Activated naive CD4-positive, alpha-beta T cell treated with anti-CD3 and anti-CD28 coated beads, Interleukin-2, amount 50 U/mL, for 24 hours (primary cell): Measurements from ENCODE around the gene PCSK6.

Experiments
- H3K27ac Mint-ChIP-seq: one replicate; pipeline ENCODE4 v1.8.0; 2021; ENCODE audit warnings: mild to moderate bottlenecking, mixed read lengths
- H3K27me3 Mint-ChIP-seq: one replicate; pipeline ENCODE4 v1.8.0; 2021; ENCODE audit warnings: mixed read lengths
- H3K36me3 Mint-ChIP-seq: one replicate; pipeline ENCODE4 v1.8.0; 2021; ENCODE audit warnings: mixed read lengths
- H3K4me1 Mint-ChIP-seq: one replicate; pipeline ENCODE4 v1.8.0; 2021; ENCODE audit warnings: mixed read lengths
- H3K4me3 Mint-ChIP-seq: one replicate; pipeline ENCODE4 v1.8.0; 2021; ENCODE audit warnings: mild to moderate bottlenecking, mixed read lengths
- H3K9me3 Mint-ChIP-seq: one replicate; pipeline ENCODE4 v1.8.0; 2021; ENCODE audit warnings: mixed read lengths

PCSK6 gene

DNA sequence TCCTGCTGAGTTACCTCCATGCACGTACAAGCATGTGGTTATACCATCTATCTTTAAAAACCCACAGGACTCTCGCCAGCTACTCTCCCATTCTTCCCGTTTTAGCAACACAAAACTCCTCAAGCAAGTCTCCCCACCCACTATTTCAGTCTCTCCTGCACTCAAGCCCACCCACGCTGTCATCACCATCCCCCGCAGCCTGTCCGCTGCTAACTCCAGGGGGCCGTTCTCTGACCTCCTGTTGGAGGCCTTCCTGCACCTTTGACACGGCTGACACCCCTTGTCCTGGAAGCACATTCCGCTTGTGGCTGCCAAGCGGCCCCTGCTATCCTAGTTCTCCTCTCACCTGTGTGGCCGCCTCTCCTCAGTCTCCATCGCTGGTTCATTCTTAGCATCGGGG, 7.5 kb upstream of the PCSK6 start:
- H3K4me3 Mint-ChIP-seq, result no peak overlapping the region
- peaks cover 4% of the 10 kb centered on the region for H3K4me1 Mint-ChIP-seq
- no peaks in the 10 kb centered on the region for H3K9me3 Mint-ChIP-seq
- peaks cover 29% of the 10 kb centered on the region for H3K27me3 Mint-ChIP-seq
- no peak overlapping the region for H3K27ac Mint-ChIP-seq
- no peaks in the 10 kb centered on the region for H3K36me3 Mint-ChIP-seq

DNA sequence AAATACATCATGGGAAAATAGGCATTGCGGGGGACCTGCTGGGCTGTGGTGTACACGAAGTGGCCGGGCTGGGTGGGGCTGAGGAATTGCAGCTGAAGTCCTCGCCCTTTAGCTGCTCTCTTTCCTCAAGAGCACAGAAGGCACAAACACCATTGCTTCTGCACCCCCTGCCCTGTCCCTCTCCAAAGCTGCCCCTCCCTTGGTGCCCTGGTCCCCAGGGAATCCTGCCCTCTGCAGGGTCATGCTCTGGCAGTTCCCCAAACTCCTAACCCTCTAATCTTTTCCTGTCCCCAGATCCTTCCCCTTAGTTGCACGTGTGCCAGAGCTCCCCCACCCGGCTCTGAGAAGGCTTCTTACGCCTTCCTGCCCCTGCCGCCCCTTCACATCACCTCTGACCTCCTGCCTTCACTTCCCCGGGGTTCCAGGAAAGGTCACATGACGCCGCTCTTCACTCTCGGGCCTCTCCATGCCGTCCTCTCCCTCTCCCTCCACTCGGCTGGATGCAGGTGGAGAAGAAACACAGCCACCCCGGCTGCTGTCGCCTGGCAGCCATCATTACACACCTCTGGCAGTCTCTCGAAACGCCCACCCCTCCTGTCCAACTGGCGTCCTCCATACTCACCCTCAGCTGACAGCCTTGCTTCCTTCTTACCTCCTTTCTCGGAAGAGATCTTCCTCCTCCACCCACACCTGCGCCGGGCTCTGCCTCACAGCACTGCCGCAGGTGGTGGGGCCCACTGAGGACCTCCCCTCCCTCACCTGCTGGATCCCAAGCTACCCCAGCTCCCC, 6.9 kb upstream of the PCSK6 start:
- H3K4me3 Mint-ChIP-seq, result no peak overlapping the region
- peaks cover 28% of the 10 kb centered on the region for H3K27me3 Mint-ChIP-seq
- no peaks in the 10 kb centered on the region for H3K9me3 Mint-ChIP-seq
- H3K27ac Mint-ChIP-seq, result no peak overlapping the region
- no peaks in the 10 kb centered on the region for H3K36me3 Mint-ChIP-seq
- H3K4me1 Mint-ChIP-seq, result peaks cover under 1% of the 10 kb centered on the region

DNA sequence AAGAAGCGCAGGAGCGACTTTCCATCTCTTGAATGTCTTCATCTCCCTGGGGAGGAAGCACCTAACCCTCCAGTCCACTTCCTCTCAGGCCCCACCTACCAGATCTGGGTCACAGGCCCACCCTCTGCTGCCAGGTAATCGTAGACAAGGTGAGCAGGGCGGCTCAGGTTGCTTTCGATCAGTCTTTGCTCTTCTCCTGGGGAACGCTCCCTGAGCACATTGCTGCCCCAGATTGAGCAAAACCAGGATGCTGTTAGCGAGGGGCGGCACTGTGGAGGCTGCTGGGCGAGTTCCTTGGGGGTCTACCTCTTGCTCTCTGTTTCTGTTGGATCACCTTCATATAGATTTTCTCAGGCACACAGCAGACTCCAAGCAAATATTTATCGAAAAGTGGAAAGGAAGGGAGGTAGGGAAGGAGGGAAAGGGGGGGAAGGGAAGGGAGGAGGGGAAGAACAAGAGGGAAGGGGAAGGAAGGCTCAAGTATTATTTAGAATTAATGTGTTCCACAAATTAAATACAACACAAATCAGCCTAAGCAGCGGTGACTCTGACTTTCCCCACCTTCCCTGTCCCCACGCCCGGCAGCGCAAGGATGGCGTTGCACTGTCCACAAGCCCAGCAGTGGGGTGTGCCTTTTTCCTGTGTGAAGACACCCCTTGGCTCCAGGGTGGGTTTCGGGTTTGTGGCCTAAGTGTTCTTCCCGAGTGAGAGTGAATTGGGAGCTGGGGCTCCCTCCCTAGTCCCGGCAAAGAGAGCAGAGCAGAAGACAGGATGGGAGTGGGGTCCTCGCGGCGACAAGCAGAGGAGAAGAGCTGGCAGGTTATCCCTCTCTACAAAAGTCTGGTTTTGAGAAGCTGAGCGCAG, 6.1 kb upstream of the PCSK6 start:
- Mint-ChIP-seq H3K27me3 (peaks cover 33% of the 10 kb centered on the region), H3K4me1 (no peaks in the 10 kb centered on the region), H3K36me3 (no peaks in the 10 kb centered on the region), H3K9me3 (no peaks in the 10 kb centered on the region), H3K4me3 (no peak overlapping the region), H3K27ac (no peak overlapping the region)

DNA sequence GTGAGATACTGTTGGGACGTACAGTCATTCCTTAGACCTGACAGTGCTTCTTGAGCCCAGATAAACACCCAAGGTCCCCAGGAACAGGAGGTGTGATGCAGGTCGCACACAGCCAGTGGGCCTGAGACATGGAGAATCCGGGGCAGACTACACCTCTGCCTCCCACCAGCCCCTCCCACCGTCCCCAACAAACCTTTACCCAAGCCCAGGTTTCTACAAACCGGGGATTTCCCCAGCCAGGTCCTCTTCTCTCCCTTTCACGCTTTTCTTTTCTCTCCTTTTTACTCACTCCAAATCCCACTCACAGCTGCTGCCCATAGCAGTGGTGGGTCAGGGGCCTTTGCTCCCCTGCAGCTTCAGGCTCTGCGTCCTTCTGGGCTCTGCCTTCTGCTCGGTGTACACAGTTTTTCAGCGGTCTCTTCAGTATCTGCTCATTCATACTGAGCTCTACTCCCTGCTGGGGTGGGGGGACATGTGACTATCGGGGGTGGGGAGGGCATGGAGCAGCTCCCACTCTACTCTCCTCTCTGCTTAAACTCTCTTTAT, 4.8 kb upstream of the PCSK6 start:
- no peak overlapping the region for H3K4me3 Mint-ChIP-seq
- H3K27me3 Mint-ChIP-seq, result peaks cover 36% of the 10 kb centered on the region
- H3K4me1 Mint-ChIP-seq, result peaks cover 3% of the 10 kb centered on the region
- H3K36me3 Mint-ChIP-seq, result no peaks in the 10 kb centered on the region
- no peaks in the 10 kb centered on the region for H3K9me3 Mint-ChIP-seq
- H3K27ac Mint-ChIP-seq, result no peak overlapping the region

DNA sequence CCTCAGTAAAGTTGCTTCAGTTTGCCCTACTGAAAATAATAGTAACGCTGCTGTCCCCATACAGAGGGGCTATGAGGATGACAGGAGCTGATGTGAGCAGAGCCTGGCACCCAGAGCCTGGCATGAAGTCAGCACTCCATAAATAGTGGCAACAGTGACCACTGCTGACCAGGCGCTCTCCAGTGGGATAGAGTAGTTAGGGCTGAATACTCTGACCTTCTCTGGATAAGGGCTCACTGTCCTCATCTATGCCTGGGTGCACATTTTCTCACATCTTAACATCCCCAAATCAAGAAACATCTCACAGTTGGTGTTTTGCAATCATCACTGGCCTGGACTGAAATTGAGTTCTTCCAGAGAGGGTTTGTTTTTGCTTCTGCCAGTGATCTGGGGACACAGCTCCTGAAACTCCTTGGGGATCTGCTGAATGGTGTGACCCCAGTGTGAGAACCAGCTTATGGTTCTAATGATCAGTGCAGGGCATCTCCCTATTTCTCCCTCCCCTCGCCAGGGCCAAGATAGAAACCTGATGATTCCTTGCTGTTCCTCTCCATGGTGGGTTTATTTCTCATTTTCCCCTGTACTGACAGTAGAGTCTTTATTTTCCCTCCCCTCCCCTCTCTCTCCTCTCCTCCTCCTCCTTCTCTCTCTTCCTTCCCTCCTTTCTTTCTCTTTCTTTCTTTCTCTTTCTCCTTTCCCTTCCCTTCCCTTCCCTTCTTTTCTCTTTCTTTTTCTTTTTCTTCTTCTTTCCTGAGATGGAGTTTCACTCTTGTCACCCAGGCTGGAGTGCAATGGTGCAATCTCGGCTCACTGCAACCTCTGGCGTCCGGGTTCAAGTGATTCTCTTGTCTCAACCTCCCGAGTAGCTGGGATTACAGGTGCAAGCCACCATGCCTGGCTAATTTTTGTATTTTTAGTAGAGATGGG, 3.5 kb upstream of the PCSK6 start:
- Mint-ChIP-seq H3K27me3 (peaks cover 35% of the 10 kb centered on the region), H3K4me1 (peaks cover 3% of the 10 kb centered on the region), H3K27ac (no peak overlapping the region), H3K4me3 (no peak overlapping the region), H3K9me3 (no peaks in the 10 kb centered on the region), H3K36me3 (no peaks in the 10 kb centered on the region)

DNA sequence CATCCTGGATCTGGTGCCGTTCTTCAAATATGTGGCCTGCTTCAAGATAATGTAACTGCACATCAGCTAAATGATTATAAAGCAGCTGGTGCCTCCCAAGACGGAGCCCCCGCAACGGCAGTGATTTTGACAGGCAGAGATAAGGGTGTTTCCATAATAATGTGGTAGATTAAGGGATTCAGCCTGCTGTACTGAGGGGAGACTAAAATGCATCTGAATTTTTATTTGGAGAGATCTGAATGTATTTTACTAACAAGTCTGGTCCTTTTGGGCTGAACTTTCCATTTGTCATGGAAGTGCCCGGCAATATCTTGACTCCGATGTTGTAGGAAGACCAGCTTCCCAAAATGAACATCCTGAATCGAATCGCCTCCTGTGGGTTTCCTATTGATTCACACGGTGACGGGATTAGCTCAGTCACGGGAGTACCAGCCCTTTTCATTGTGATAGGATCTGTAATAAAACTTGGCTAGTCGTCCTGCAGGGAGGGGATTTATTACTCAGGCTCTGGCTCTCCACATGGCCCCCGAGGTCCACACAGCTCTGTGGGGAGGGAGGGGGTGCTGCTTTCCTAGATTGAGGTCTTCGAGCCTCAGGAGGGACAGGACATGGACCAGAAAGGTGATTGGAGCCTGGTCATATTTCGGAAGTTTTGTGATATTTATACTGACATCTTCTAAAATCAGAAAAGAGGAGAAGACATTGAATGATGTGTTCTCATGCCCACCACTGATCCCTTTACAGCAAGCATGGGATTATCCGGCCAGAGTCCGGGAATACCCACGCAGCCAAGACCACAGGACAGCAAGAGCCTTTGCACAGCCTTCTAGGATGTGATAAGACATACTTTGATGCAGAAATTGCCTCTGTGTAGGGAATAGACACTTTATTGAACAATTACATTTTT, 2.5 kb upstream of the PCSK6 start:
- H3K27me3 Mint-ChIP-seq, result peaks cover 33% of the 10 kb centered on the region
- peaks cover 3% of the 10 kb centered on the region for H3K4me1 Mint-ChIP-seq
- no peaks in the 10 kb centered on the region for H3K36me3 Mint-ChIP-seq
- H3K27ac Mint-ChIP-seq, result no peak overlapping the region
- no peak overlapping the region for H3K4me3 Mint-ChIP-seq
- H3K9me3 Mint-ChIP-seq, result no peaks in the 10 kb centered on the region

DNA sequence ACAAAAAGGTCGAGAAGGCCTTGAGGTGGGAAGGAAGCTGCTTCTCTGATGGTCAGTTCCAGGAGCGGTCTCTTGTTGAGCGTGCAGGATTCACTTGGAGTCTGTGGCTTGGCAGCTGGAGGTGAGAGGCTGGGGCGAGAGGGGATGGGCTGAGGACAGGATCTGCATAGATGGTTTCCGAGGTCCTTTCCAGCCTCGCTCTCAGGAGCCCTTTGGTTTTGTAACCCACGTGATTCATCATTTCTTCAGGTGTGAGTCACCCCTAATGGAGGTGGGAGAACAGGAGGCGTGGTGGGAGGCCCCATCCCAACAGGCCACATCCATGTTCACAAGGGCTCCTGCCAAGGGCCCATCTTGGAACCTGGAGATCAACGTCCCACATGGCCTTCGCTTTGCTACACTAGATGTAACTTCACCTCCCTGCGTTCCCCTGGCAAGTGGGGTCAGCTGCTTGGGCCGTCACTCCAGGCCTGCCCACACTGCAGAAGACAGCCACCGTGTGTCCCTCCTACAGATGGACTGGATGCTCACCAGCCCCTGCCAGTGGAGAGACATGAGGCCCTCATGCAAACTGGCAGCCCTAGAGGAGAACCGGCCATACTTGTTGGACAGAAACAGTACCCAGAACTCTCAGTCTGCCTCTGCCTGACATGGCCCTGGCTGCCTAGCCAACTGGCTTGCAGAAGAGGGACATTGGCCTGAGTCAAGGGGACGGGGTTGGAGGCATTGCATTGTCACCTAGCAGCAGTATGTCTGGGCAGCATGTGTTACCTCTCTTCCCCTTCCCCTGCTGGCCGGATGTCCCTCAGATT, 1.6 kb upstream of the PCSK6 start:
- Mint-ChIP-seq H3K27me3 (peaks cover 31% of the 10 kb centered on the region), H3K4me3 (no peak overlapping the region), H3K4me1 (peaks cover 3% of the 10 kb centered on the region), H3K27ac (no peak overlapping the region), H3K9me3 (no peaks in the 10 kb centered on the region), H3K36me3 (no peaks in the 10 kb centered on the region)

DNA sequence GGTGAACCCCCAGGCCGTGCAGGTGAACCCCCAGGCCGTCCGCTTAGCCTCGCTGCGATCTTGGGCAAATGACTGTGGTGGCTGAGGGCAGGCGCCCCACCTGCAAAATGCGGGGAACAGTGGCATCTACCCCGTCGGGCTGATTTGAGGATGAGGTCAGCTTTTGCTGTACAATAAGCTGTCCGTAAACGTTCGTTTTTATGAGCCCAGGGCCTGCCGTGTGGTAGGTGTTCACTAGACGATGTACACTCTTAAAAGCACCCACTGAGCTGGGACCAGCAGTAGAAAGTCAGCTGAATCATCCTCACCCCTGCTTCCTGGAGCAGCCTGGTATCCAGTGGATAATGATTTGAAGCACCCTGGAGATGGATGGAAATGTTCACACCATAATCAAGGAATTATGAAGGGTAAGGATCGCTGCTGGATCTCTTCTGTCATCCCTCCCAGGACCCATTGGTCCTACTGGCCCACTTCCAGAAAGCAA, 943 bp upstream of the PCSK6 start:
- no peak overlapping the region for H3K4me3 Mint-ChIP-seq
- no peaks in the 10 kb centered on the region for H3K36me3 Mint-ChIP-seq
- H3K9me3 Mint-ChIP-seq, result no peaks in the 10 kb centered on the region
- peaks cover 3% of the 10 kb centered on the region for H3K4me1 Mint-ChIP-seq
- peaks cover 29% of the 10 kb centered on the region for H3K27me3 Mint-ChIP-seq
- H3K27ac Mint-ChIP-seq, result no peak overlapping the region

DNA sequence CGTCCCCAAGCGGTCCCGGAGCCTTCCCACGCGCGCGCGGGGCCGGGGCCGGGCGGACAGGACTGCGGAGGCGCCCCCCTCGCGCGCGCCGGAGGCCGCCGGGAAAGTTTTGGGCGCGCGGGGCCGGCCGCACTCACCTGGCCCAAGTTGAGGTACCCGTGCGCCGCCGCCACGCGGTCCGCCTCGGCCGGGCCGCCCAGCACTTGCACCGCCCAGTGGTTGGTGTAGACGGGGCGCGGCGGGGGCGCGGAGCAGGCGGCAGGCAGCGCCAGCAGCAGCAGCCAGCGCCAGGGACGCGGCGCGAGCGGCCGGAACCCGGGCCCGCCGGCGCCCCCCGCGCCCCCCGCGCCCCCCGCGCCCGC, 289 bp downstream of the PCSK6 start:
- no peaks in the 10 kb centered on the region for H3K36me3 Mint-ChIP-seq
- no peak overlapping the region for H3K27ac Mint-ChIP-seq
- peaks cover 3% of the 10 kb centered on the region for H3K4me1 Mint-ChIP-seq
- H3K9me3 Mint-ChIP-seq, result no peaks in the 10 kb centered on the region
- H3K4me3 Mint-ChIP-seq, result no peak overlapping the region
- peaks cover 28% of the 10 kb centered on the region for H3K27me3 Mint-ChIP-seq

DNA sequence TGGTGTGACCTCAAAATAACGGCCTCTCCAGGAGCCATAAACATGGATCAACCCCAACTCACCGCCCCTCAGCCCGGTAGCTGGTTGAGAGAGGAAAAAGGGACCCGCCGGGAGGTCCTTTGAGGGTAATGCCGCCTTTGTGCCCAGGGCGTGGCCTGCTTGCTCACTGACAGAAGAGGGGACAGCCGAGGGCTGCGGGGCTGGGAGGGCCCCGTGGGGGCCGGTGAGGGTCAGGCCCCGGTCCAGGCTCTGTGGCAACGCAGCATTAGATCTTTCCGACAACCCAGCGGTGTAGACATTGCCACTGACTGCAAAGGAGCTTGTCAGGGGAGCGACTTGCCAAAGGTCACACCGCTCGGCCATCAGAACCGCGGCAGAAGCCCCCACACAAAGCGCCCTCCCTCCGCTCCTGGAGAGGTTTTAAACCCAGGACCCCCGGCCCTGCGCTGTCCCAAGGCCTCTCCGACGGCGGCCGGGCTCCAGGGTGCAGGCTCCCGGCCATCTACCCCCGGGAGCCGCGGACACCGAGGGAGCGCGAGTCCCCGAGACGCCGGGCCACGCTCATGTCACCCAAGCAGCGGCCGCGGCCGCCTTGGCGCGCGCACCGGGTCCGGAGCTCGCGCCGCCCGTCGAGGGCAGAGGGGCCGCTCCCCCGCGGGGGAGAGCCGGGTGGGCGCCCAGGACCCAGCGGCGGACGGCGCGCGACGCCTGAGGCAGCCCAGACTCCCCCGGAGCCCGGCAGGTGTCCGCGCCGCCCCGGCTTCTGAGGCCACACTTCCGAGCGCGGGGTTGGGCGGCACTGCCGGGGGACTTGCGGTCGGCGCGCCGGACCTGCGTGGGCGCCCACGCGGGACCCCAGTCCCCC, 975 bp downstream of the PCSK6 start:
- Mint-ChIP-seq H3K9me3 (no peaks in the 10 kb centered on the region), H3K27me3 (peaks cover 28% of the 10 kb centered on the region), H3K4me1 (peaks cover 3% of the 10 kb centered on the region), H3K27ac (no peak overlapping the region), H3K4me3 (no peak overlapping the region), H3K36me3 (no peaks in the 10 kb centered on the region)

DNA sequence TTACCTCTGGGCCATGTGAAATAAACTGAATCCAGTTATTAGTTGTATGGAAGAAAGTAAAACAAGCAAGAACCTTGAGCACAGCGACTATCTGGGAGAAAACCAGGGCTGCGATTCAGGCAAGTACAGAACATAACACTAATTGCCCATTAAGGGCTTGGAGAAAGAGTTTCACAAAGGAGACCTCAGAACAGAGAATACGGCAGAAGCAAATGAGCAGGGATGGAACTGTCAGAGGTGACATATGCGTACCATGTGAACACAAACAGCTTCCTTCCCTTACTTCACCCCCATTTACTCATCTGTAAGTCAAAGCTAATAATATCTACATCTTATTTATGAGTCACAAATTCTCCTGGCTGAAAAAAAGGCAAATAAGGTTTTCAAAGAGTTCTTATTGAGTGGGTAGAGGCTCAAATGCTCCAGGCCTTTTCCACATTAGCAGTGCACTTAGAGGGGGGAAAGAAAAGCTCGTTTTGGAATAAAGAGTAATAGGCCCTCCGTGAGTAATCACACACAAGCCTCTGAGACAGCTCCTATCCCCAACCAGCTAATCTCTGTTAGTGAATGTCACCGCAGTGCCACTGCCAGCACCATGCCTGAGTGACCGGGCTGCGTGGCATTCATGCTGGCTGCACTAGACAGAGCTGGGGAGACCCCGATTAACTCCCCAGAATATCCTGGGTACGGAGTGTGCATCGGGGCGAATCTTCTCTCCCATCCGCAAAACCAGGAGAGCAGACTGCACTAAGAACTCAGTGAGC, 2.6 kb downstream of the PCSK6 start:
- no peaks in the 10 kb centered on the region for H3K9me3 Mint-ChIP-seq
- peaks cover 3% of the 10 kb centered on the region for H3K4me1 Mint-ChIP-seq
- H3K36me3 Mint-ChIP-seq, result no peaks in the 10 kb centered on the region
- no peak overlapping the region for H3K4me3 Mint-ChIP-seq
- H3K27ac Mint-ChIP-seq, result no peak overlapping the region
- H3K27me3 Mint-ChIP-seq, result peaks cover 28% of the 10 kb centered on the region

DNA sequence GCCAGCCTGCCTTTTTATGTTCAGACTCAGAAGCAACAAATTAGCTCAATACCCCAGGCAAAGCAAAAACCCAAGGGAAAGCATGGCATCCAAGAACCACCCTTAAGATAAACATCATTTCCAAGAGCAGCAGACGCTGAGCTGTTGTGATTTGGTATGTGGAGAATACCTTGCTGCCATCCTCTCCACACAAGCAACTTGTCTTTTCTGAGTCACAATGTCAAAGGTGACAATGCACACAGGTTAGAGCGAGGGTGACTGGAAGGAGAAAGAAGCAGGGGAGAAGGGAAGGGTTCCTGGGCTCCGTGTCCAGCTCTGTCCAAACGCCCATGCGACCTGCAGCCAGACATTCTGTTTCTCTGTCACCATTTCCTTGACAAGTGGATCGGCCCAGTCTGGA, 6.0 kb downstream of the PCSK6 start:
- H3K27ac Mint-ChIP-seq, result no peak overlapping the region
- H3K9me3 Mint-ChIP-seq, result no peaks in the 10 kb centered on the region
- H3K4me3 Mint-ChIP-seq, result no peak overlapping the region
- peaks cover 21% of the 10 kb centered on the region for H3K27me3 Mint-ChIP-seq
- H3K36me3 Mint-ChIP-seq, result no peaks in the 10 kb centered on the region
- no peaks in the 10 kb centered on the region for H3K4me1 Mint-ChIP-seq
